ENCODE measurements around the gene RPL18A.

- TF ChIP-seq EZH2 (IDR thresholded peaks at IDR 0.05; ENCODE audit: insufficient read depth, poor library complexity, severe bottlenecking) (no peak), EZH2phosphoT487 (IDR thresholded peaks at IDR 0.05; ENCODE audit: insufficient read depth, low read depth) (no peak)
Observed at GRCh38 chr19:17843908-17844490, 15.7 kb upstream of the RPL18A start.

All from GM23248 (cell line).